Fibroblast of mammary gland (primary cell): ENCODE measurements around the gene FAM162B.

Experiments
- DNase-seq: peaks from one replicate; pipeline ENCODE4 v3.0.0-alpha.2; 2010; ENCODE audit warnings: low read depth
- H3K4me3 ChIP-seq: 2 replicates; pipeline ENCODE4 v1.5.1; 2011; ENCODE audit warnings: low read depth, mild to moderate bottlenecking, low read length, moderate library complexity; ENCODE audit not compliant: control insufficient read depth
- TF ChIP-seq, protein P1 (sequence below): conservative IDR thresholded peaks from 2 replicates; pipeline ENCODE4 v1.5.1; 2011; ENCODE audit warnings: low read depth, low read length, inconsistent platforms; ENCODE audit not compliant: control insufficient read depth, insufficient read depth

FAM162B gene

DNA sequence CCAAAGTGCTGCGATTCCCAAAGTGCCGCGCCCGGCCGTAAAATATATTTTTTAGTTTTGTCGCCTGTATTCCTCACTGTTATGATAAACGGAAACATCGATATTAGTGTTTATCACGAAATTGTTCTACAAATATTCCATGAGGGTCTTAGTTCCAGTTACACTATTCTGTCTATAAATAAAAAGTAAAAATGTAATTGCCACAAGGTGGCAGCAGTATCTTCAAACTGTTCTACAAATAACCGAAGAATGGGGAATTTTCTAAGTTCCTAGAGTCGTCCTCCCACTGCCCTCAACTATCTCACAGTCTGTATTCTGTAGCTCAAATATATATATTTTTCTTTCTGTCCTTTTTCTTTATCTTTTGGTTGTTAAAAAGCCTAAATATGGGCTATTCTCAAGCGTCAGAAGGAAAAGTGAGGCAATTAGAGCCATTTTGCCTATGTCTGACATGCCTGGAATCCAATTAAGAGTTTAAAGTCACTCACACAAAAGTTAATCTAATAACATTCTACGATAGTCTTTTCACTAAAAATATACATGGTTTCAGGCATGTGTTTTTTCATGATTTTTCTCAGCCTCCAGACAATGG lies 14.2 kb upstream of the FAM162B start:
- no peak overlapping the region for H3K4me3 ChIP-seq
- peak; percentile 52 for DNase-seq
- TF ChIP-seq, protein P1, sequence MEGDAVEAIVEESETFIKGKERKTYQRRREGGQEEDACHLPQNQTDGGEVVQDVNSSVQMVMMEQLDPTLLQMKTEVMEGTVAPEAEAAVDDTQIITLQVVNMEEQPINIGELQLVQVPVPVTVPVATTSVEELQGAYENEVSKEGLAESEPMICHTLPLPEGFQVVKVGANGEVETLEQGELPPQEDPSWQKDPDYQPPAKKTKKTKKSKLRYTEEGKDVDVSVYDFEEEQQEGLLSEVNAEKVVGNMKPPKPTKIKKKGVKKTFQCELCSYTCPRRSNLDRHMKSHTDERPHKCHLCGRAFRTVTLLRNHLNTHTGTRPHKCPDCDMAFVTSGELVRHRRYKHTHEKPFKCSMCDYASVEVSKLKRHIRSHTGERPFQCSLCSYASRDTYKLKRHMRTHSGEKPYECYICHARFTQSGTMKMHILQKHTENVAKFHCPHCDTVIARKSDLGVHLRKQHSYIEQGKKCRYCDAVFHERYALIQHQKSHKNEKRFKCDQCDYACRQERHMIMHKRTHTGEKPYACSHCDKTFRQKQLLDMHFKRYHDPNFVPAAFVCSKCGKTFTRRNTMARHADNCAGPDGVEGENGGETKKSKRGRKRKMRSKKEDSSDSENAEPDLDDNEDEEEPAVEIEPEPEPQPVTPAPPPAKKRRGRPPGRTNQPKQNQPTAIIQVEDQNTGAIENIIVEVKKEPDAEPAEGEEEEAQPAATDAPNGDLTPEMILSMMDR, result peak; percentile 46

DNA sequence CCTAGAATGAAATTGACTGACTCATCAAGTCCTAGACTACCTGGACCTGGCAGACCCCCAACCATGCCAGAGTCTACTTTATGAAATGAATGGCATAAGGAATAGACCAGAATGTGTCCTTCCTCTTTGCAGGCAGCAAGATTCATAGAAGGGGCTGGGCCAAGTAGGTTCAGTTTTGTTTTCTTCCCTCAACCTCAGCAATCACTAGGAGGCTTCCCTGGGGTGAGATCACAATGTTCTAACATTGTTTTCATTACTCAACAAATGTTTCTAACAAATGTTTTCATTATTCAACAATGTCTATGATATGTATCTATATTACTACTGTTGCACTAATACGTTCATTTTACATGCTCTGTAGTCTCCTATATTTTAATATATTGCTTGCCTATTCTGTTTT lies 8.4 kb upstream of the FAM162B start:
- TF ChIP-seq, protein P1, result no peak
- H3K4me3 ChIP-seq, result no peak overlapping the region
- DNase-seq, result no peak

DNA sequence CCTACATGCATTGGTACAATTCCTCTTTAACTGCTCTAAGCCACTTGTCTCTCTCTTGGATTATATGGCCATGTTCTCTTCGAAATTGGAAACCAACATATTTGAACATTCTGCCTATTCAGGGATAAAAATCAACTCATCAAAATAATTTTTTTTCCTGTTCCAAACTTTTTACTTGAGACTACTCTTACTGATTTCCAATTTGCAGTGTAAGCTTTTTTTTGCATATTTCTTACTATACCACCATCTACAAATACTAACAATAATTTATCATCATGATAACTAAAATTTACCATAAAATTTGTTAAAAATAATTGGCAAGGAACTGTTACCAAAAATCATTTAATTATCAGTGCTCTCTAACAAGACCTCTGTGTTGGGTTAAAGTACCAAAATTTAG lies 6.9 kb upstream of the FAM162B start:
- no peak for DNase-seq
- TF ChIP-seq, protein P1, result no peak
- no peak overlapping the region for H3K4me3 ChIP-seq

GRCh38 chr6:116767715-116768114 lies 2.2 kb upstream of the FAM162B start:
- DNase-seq, result no peak
- no peak overlapping the region for H3K4me3 ChIP-seq
- TF ChIP-seq, protein P1, result no peak

DNA sequence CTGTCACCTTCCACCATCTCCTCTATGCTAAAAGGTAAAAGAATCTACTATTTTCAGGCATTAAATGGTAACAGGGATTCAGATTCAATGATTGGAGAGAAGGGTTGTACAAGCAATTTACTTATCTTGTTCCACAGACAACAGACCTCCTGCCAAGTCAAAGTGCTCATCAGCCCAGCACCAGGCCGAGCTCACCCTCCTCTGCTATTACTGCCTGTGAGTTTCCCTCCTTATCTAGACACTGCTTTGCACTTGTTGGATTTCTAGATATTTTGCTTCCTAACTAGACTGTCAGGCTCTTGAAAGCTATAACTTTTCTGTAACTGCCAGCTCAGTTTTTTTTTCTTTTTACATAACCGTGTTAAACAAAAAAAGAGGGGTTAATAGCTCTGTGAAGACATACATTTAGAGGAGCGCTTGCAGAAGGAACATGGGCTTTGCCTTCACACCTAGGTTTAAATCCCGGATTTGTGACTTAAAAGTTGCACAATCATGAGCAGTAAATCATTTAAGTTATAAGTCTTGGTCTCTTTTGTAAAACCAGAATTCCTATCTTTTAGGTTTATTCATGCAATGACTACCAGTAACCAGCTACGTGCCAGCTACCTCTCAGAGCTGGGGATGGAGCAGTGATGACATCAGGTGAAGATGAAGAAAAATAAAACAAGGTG lies 1.1 kb upstream of the FAM162B start:
- DNase-seq, result no peak
- H3K4me3 ChIP-seq, result no peak overlapping the region
- TF ChIP-seq, protein P1, result no peak

- TF ChIP-seq, protein P1, result no peak
- H3K4me3 ChIP-seq, result peak overlapping the region; percentile 40
- no peak for DNase-seq
These were observed 924 bp downstream of the FAM162B start for GRCh38 chr6:116764629-116764960.
